ENCODE measurements around the gene CCDC134. TPM values are rescaled to one million over a fixed set of nuclear protein-coding genes. Genes with fewer than 3 reads are reported as not detected.
A peak's percentile ranks its signal among the peaks of the same experiment; 100 is the strongest.

CCDC134 gene
- 10 to 100 TPM in 2 of 6 donors, 1 to 10 TPM in 4; 5.5 to 12.6 (median 8.8) TPM for total RNA-seq

DNA sequence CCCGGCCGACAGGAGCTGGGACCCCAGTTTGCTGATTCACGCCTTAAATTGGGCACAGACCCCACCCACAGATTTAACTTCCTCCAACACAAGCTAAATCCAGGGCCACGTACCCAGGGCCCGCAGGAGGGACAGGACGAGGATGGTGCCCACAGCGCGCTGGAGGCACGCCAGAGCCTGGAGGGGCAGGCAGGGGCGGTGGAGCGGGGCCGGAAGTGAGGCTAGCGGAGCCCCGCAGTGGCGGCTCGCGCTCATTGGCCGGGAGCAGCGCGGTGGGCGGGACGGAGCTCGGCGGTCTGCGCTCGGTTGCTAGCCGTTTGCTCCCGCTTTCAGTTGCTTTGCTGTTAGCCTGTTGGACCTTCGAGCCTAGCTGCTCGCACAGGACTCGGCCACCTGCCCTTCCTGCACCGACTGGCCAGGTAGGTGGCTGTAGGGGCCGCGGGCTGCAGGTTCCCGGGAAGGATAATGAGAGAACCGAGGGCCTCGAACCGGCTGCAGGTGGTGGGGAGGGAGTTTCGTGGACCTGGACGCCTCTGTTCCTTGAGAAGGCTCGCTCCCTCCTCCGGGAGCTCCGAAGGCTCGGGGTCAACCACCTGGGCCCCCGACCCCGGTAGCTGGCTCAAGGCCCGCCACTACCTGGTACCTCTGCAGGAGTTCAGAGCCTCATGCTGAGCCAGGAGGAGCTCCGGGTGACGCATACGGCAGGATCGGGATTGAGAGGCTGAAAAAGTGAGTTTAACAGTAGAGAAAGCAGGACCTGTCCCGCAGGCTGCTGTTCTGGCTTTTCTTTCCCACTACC lies at the start of gene CCDC134:
Gene CCDC134 (plus strand): TSS at position 332 of the 799 bp plus-strand sequence. CDS start 8,212 bp downstream, outside the sequence.
- DNase-seq = peak; percentile 94 to 99
- H3K27me3 ChIP-seq = no peaks in the 10 kb centered on the region
- TF ChIP-seq CTCF (IDR thresholded peaks at IDR 0.05) = peak in 1 of 6 experiments; percentile 5
- peak in 2 of 4 donors; percentile 87 to 92 for TF ChIP-seq POLR2A (IDR thresholded peaks at IDR 0.05)
- peak; percentile 89 to 91 for TF ChIP-seq POLR2AphosphoS5 (IDR thresholded peaks at IDR 0.05)
- TF ChIP-seq EP300 (IDR thresholded peaks at IDR 0.05) = peak in 1 of 4 donors; percentile 5
- no peaks in the 10 kb centered on the region for H3K36me3 ChIP-seq
- H3K27ac ChIP-seq = peak within 1 kb of the TSS; percentile 85 to 90 (median 90)
- WGBS, 2 donors = 0 to 1% methylated on average over 19 to 50 of the region's 52 CpGs
- peak within 1 kb of the TSS; percentile 31 to 86 (median 74) for H3K4me3 ChIP-seq
- no peaks in the 10 kb centered on the region for H3K9me3 ChIP-seq
- peaks cover 16 to 28% (median 20%) of the 10 kb centered on the region in 4 donors for H3K4me1 ChIP-seq
- ATAC-seq (ENCODE audit: low FRiP score in 2 of 2) = peak; percentile 98 to 99

- Histone ChIP-seq H3K9me3 (no peaks in the 10 kb centered on the region), H3K27me3 (no peaks in the 10 kb centered on the region), H3K4me1 (no peaks in the 10 kb centered on the region), H3K36me3 (no peaks in the 10 kb centered on the region), H3K4me3 (no peak overlapping the region), H3K27ac (no peak overlapping the region)
- no peak for ATAC-seq (ENCODE audit: low FRiP score in 2 of 2)
- no peak for DNase-seq
- TF ChIP-seq CTCF (IDR thresholded peaks at IDR 0.05) (no peak), POLR2A (IDR thresholded peaks at IDR 0.05) (no peak), EP300 (IDR thresholded peaks at IDR 0.05) (no peak), POLR2AphosphoS5 (IDR thresholded peaks at IDR 0.05) (no peak)
- 73 to 78% methylated on average over 5 of the region's 5 CpGs for WGBS, 2 donors
These were observed 48.2 kb upstream of the CCDC134 start for GRCh38 chr22:41752011-41752970.

DNA sequence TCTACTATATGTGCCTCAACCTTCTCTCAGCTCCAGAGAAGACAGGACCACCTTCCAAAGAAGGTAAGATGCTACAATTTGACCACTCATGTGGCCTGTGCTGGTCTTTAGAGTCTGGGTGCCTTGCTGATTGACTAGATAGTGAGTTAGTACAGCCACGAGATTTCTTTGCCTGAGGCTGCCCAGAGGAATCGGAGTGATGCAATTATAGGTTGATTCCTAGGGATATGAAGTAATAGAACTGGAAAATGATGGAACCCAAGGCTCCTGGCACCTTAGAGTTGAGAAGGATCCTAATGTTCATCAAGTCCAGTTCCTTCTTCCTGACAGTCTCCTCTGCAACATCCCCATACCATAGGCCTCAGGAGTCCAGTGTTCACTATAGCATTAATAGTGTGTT lies 46.5 kb upstream of the CCDC134 start:
- no peaks in the 10 kb centered on the region for H3K27me3 ChIP-seq
- ATAC-seq (ENCODE audit: low FRiP score in 2 of 2) (no peak), DNase-seq (no peak)
- no peaks in the 10 kb centered on the region for H3K36me3 ChIP-seq
- no peak overlapping the region for H3K4me3 ChIP-seq
- TF ChIP-seq EP300 (IDR thresholded peaks at IDR 0.05) (no peak), POLR2A (IDR thresholded peaks at IDR 0.05) (no peak), CTCF (IDR thresholded peaks at IDR 0.05) (no peak), POLR2AphosphoS5 (IDR thresholded peaks at IDR 0.05) (no peak)
- no peaks in the 10 kb centered on the region for H3K9me3 ChIP-seq
- no peaks in the 10 kb centered on the region for H3K4me1 ChIP-seq
- H3K27ac ChIP-seq = no peak overlapping the region
- 47 to 50% methylated on average over 2 of the region's 2 CpGs for WGBS, 2 donors

- Histone ChIP-seq H3K9me3 (no peaks in the 10 kb centered on the region), H3K27ac (no peak overlapping the region), H3K4me1 (no peaks in the 10 kb centered on the region), H3K4me3 (no peak overlapping the region), H3K36me3 (no peaks in the 10 kb centered on the region), H3K27me3 (no peaks in the 10 kb centered on the region)
- DNase-seq = no peak
- TF ChIP-seq EP300 (IDR thresholded peaks at IDR 0.05) = no peak
- no peak for TF ChIP-seq CTCF (IDR thresholded peaks at IDR 0.05)
- TF ChIP-seq POLR2AphosphoS5 (IDR thresholded peaks at IDR 0.05) = no peak
- no peak for TF ChIP-seq POLR2A (IDR thresholded peaks at IDR 0.05)
- 91 to 93% methylated on average over 5 of the region's 5 CpGs for WGBS, 2 donors
- ATAC-seq (ENCODE audit: low FRiP score in 2 of 2) = no peak
These were observed 43.0 kb upstream of the CCDC134 start for GRCh38 chr22:41757502-41757901.
